ENCODE measurements around the gene CEP170B.

GRCh38 chr14:104859900-104860299 lies 5.2 kb upstream of the CEP170B start:
- TF ChIP-seq CTCF (conservative IDR thresholded peaks at IDR 0.05 in 1 of 2, IDR thresholded peaks at IDR 0.05 in 1 of 2; ENCODE audit: extremely low read depth in 1 of 2, insufficient read depth in 1 of 2, low read depth in 1 of 2, low read length in 2 of 2) (no peak), EZH2 (IDR thresholded peaks at IDR 0.05; ENCODE audit: borderline replicate concordance, low read length) (no peak)

All from mammary epithelial cell (primary cell).